Upper lobe of left lung (tissue), 4 donors: Measurements from ENCODE around the gene FAM72B.
"Not testable (repeated sequence)": the region's sequence is repeated elsewhere in the genome, so short reads cannot be mapped to it uniquely, and the experiment has no call there.

Source experiments
- EP300 ChIP-seq, 4 donors: sonication (generic); formaldehyde crosslinking; IDR thresholded peaks; one replicate each; pipeline ENCODE4 v1.5.1; 2017; ENCODE audit warnings: antibody characterized with exemption in 4 of 4, control low read depth in 2 of 4
- TF ChIP-seq, protein P1 (sequence below), 6 experiments: fragments of 450-650 bp in 4 of 6; fragments of 200-600 bp in 2 of 6; sonication (generic) in 2 of 6; IDR thresholded peaks; one replicate each; pipeline ENCODE4 v1.5.1; 2016 to 2019; ENCODE audit warnings: antibody characterized with exemption in 6 of 6

DNA sequence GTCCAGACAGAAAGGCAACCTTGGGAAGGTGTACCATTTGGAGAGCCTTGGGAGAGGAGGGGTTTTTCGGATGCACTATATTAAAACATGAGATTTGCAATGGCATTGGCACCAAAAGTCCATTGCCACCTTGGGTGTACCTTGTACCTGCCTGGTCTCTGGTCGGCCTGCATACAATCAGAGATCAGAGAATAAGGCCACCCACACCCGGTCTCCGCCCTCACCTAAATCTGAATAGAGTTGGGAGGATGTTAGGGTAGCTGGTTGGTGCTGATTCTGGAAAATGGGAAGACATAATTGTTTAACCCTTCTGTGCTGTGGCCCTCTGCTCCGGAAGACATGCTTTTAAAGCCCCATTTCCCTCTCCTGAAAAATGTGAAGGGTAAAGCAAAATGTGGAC is 3.8 kb upstream of the FAM72B start:
- TF ChIP-seq, protein P1, sequence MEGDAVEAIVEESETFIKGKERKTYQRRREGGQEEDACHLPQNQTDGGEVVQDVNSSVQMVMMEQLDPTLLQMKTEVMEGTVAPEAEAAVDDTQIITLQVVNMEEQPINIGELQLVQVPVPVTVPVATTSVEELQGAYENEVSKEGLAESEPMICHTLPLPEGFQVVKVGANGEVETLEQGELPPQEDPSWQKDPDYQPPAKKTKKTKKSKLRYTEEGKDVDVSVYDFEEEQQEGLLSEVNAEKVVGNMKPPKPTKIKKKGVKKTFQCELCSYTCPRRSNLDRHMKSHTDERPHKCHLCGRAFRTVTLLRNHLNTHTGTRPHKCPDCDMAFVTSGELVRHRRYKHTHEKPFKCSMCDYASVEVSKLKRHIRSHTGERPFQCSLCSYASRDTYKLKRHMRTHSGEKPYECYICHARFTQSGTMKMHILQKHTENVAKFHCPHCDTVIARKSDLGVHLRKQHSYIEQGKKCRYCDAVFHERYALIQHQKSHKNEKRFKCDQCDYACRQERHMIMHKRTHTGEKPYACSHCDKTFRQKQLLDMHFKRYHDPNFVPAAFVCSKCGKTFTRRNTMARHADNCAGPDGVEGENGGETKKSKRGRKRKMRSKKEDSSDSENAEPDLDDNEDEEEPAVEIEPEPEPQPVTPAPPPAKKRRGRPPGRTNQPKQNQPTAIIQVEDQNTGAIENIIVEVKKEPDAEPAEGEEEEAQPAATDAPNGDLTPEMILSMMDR (IDR thresholded peaks at IDR 0.05) = not testable (repeated sequence)
- TF ChIP-seq EP300 (IDR thresholded peaks at IDR 0.05) = not testable (repeated sequence)
